ENCODE measurements around the gene KCMF1. TPM values are rescaled to one million over a fixed set of nuclear protein-coding genes. Genes with fewer than 3 reads are reported as not detected.

KCMF1 gene
- total RNA-seq, 1 donor from 2014 or later: 63.9 TPM

DNA sequence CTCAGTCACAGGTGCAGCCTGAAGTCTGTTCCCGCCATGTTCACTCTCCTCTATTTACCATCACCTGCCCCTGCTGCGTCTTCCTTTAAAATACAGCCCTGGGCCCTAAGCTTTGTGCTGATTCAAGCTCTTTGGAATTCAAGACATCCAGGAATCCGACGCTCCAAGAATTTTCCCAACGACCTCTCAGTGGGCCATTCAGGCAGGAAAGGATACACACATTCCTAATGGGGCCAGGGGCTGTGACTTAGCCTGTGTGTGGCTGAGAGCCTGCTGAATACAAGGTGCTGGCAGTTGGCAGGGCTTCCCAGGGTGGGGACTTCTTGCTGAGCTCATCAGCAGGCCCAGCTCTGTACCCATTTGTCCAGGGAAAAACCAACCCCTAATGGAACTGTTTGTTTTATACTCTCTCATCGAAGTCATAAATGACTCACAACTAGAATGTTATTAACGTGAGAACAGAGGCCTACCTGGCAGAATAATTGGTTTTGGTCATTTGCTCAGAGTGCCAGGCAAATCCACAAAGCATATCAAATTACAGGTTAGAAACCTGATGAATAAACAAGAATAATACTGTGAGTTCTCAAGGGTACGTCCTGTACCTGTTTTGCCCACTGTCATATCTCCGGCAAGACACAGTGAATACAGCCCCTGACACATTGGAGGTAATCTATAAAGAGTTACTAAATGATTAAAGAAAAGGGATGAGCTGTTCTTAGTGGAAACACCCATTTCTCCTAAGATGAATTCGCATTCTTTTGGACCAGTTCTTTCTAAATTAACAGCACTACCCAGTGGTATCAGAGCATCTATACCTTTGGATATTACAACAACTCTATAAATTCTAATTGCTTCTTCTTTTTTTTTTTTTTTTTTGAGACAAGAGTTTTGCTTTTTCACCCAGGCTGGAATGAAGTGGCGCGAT lies 12.6 kb upstream of the KCMF1 start:
- H3K4me3 Mint-ChIP-seq: no peak overlapping the region
- H3K4me1 Mint-ChIP-seq: peaks cover 30% of the 10 kb centered on the region
- no peaks in the 10 kb centered on the region for H3K9me3 Mint-ChIP-seq
- peak; percentile 20 to 54 for DNase-seq (ENCODE audit: low spot score in 2 of 2, unreplicated experiment in 2 of 2)
- TF ChIP-seq, protein P1, sequence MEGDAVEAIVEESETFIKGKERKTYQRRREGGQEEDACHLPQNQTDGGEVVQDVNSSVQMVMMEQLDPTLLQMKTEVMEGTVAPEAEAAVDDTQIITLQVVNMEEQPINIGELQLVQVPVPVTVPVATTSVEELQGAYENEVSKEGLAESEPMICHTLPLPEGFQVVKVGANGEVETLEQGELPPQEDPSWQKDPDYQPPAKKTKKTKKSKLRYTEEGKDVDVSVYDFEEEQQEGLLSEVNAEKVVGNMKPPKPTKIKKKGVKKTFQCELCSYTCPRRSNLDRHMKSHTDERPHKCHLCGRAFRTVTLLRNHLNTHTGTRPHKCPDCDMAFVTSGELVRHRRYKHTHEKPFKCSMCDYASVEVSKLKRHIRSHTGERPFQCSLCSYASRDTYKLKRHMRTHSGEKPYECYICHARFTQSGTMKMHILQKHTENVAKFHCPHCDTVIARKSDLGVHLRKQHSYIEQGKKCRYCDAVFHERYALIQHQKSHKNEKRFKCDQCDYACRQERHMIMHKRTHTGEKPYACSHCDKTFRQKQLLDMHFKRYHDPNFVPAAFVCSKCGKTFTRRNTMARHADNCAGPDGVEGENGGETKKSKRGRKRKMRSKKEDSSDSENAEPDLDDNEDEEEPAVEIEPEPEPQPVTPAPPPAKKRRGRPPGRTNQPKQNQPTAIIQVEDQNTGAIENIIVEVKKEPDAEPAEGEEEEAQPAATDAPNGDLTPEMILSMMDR (IDR thresholded peaks at IDR 0.05; ENCODE audit: unreplicated experiment): no peak
- H3K27ac Mint-ChIP-seq: peak overlapping the region; percentile 91
- peaks cover 7% of the 10 kb centered on the region for H3K36me3 Mint-ChIP-seq
- H3K27me3 Mint-ChIP-seq (ENCODE audit: low read depth): no peaks in the 10 kb centered on the region

DNA sequence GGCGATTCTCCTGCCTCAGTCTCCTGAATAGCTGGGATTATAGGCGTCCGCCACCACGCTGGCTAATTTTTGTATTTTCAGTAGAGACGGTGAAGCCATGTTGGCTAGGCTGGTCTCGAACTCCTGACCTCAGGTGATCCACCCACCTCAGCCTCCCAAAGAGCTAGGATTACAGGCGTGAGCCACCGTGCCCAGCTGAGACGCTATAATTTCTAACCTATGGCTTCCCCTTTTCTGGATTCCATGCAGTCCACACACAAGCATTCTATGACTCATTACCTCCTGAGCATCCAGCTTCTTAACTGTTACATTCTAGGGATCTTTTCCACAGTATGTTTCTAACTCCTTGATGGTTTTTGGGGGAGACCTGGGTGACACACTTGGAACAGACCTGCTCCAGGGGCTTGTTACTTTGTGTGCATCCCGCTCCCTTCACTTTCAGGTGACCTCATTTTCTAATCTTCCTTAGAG lies 11.8 kb upstream of the KCMF1 start:
- DNase-seq (ENCODE audit: low spot score in 2 of 2, unreplicated experiment in 2 of 2): no peak
- H3K4me3 Mint-ChIP-seq: no peak overlapping the region
- H3K4me1 Mint-ChIP-seq: peaks cover 30% of the 10 kb centered on the region
- H3K27me3 Mint-ChIP-seq (ENCODE audit: low read depth): no peaks in the 10 kb centered on the region
- no peaks in the 10 kb centered on the region for H3K9me3 Mint-ChIP-seq
- H3K36me3 Mint-ChIP-seq: peaks cover 13% of the 10 kb centered on the region
- TF ChIP-seq, protein P1 (IDR thresholded peaks at IDR 0.05; ENCODE audit: unreplicated experiment): no peak
- H3K27ac Mint-ChIP-seq: peak overlapping the region; percentile 91

DNA sequence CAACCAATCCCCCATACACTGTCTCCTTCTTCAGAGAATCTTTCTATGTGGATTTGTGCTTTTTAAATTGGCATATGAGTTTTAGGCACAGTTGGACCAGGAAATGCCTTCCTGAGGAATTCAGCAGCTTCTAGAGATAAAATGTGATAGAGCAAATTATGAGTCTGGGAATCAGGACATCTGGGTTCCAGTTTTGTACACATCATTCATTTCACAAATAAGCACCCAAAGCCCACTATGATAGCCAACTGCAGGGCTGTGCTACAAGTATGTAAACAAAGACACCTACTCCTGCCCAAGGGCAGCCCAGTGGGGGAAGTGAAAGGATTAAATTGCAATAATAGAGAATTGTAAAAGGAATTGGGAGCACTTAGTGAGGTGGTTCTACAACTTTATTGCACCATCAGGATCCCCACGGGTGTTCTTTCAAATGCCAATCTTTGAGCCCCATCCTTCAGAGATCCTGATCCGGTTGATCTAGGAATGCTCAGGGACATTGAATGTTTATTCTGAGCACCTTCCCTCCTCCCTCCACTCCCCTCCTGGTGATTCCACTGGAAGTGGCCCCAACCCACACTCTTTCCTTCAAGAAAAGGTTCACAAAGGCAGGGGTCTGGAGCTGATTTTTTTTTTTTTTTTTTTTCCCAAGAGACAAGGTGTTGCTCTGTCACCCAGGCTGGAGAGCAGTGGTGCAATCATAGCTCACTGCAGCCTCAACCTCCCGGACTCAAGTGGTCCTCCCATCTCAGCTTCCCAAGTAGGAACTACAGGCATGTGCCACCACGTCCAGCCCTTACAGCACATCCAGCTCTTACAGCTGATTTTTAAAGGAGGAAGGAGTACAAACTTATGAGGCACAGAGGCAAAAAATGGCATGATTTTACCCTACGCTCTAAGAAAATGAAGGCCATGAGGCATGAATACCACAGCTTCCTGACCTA lies 11.1 kb upstream of the KCMF1 start:
- peak overlapping the region; percentile 91 for H3K27ac Mint-ChIP-seq
- no peaks in the 10 kb centered on the region for H3K9me3 Mint-ChIP-seq
- H3K36me3 Mint-ChIP-seq: peaks cover 18% of the 10 kb centered on the region
- peaks cover 30% of the 10 kb centered on the region for H3K4me1 Mint-ChIP-seq
- no peak overlapping the region for H3K4me3 Mint-ChIP-seq
- no peak for DNase-seq (ENCODE audit: low spot score in 2 of 2, unreplicated experiment in 2 of 2)
- TF ChIP-seq, protein P1 (IDR thresholded peaks at IDR 0.05; ENCODE audit: unreplicated experiment): no peak
- H3K27me3 Mint-ChIP-seq (ENCODE audit: low read depth): no peaks in the 10 kb centered on the region

DNA sequence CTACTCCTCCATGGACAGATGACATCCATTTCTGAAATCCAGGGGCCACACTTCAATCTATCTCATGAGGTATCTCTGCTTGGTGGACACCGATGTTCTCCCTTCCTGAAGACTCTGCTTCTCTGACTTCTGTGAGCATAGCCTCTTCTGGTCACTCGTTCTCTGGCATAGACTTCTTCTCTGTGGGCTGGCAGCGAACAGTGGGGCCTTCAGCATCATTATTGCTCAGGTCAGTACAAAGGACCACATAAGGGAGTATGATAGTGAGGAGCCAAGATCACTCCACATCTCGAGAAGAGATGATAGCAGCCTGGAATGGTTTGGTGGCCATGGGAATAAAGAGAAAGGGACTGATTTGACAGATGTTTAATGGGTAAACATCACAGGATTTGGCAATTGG lies 8.0 kb upstream of the KCMF1 start:
- no peak overlapping the region for H3K4me3 Mint-ChIP-seq
- H3K27me3 Mint-ChIP-seq (ENCODE audit: low read depth): no peaks in the 10 kb centered on the region
- H3K9me3 Mint-ChIP-seq: no peaks in the 10 kb centered on the region
- TF ChIP-seq, protein P1 (IDR thresholded peaks at IDR 0.05; ENCODE audit: unreplicated experiment): no peak
- H3K27ac Mint-ChIP-seq: no peak overlapping the region
- H3K4me1 Mint-ChIP-seq: peaks cover 21% of the 10 kb centered on the region
- DNase-seq (ENCODE audit: low spot score in 2 of 2, unreplicated experiment in 2 of 2): no peak
- H3K36me3 Mint-ChIP-seq: peaks cover 27% of the 10 kb centered on the region

DNA sequence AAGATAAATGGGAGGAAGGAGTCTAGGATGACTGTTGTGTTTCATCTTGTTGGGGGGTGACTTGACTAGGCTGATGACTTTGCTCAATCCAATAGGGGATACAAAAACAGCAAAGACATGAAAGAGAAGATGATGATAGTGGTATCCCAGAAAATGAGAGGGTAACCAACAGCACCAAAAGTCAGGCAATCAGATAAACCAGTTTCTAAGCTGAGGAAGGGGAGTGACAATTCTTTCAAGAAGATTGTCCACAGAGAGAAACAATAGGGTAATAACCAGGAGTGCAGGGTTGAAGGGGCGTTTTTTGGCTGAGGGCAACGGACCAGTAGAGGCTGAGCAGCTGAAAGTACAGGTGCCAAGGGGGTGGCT lies 7.7 kb upstream of the KCMF1 start:
- Mint-ChIP-seq H3K9me3 (no peaks in the 10 kb centered on the region), H3K36me3 (peaks cover 29% of the 10 kb centered on the region), H3K4me3 (no peak overlapping the region), H3K27ac (no peak overlapping the region), H3K4me1 (peaks cover 21% of the 10 kb centered on the region), H3K27me3 (ENCODE audit: low read depth) (no peaks in the 10 kb centered on the region)
- TF ChIP-seq, protein P1 (IDR thresholded peaks at IDR 0.05; ENCODE audit: unreplicated experiment): no peak
- DNase-seq (ENCODE audit: low spot score in 2 of 2, unreplicated experiment in 2 of 2): no peak

Data from mesothelial cell of epicardium (in vitro differentiated cells).